Cardiac septum (tissue), 1 donor: Measurements from ENCODE around the gene WNK4. TPM values are rescaled to one million over a fixed set of nuclear protein-coding genes. Genes with fewer than 3 reads are reported as not detected.
A peak's percentile ranks its signal among the peaks of the same experiment; 100 is the strongest.
"Not testable (repeated sequence)": the region's sequence is repeated elsewhere in the genome, so short reads cannot be mapped to it uniquely, and the experiment has no call there.

Experiments used
- DNase-seq: peaks from one replicate; pipeline ENCODE4 v3.0.0-alpha.2; 2020; ENCODE audit warnings: low spot score
- intact Hi-C: fragments of 100-400 bp; cut with DNase I; formaldehyde crosslinking; loops from one replicate; pipeline ENCODE4 v1.14.0; 2022
- long read RNA-seq: library from polyadenylated mRNA; unstranded; transcript quantifications from one replicate; pipeline ENCODE4 v2.0.0, GENCODE V29; 2021
- total RNA-seq: library from RNA; stranded (reverse); fragmentation: NEBNext Ultra II Directional; extraction: Animal tissue kit (Norgen Biotek cat#: 25700); gene quantifications from one replicate; pipeline ENCODE4 v1.2.1, GENCODE V29; 2021
- donor health status: DM: no; HTN: no; CAD: no.

The WNK4 gene
- total RNA-seq, result not detected
- long read RNA-seq, result 0 reads

GRCh38 chr17:42779936-42780850, at the start of gene WNK4:
Gene WNK4 (plus strand): TSS chr17:42780610. CDS start chr17:42780699, 89 bp downstream.
- no peak for DNase-seq
- intact Hi-C loops, result no loop called here

DNA sequence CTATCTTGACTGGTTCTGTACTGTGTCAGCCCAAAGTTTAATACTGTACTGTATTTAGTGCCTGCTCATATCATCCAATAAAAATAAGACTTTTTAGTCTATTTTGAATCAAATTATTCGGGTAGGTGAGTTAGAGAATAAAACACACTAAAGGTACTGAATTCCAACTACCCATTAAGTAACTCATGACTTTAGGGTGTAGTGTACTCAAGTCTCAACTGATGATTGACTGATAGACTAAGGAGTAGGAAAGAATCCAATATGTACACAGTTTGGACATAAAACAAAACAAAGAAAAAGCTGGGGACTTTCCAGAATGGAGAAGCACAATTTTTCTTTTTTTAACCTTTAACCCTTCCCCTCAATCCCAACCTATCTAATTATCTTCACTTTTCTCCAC, 39.7 kb upstream of the WNK4 start:
- intact Hi-C loops, result no loop called here
- DNase-seq, result no peak

- DNase-seq, intact Hi-C loops: not testable (repeated sequence)
These were observed 37.5 kb upstream of the WNK4 start for GRCh38 chr17:42742916-42743315.

DNA sequence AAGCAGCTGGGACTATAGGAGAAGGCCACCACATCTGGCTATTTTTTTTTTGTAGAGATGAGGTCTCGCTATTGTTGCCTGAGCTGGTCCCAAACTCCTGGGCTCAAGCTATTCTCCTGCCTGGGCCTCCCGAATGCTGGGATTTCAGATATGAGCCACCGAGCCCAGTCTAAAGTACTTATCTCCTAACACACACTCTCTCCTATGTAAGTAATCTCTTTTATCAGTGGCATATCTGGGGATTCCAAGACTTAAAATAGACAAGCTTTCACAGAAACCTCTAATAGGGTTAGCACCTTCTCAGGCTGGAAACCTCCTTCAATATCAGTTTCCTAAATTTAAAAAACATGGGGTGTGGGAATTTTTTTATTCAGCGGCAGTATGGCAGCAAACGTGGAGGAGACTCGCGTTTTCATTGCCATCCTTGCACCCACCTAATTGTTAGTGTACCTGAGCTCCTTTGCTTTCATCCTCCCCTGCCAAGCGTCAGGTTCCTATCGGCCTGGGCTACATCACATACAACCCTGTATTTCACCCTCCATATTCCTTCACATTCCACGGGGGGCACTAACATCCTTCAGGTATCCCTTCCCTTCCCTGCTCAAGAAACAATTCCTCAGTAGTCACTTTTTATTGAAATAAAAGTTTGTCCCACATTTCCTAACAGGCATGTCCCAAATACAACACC, 36.7 kb upstream of the WNK4 start:
- intact Hi-C loops, result loop anchor here (2.0 kb wide), 1 partner anchor 19 kb away; no protein-coding TSS in a partner anchor
- no peak for DNase-seq

- intact Hi-C loops, result loop anchor here (2.0 kb wide), 1 partner anchor 18 kb away; no protein-coding TSS in a partner anchor
- DNase-seq, result peak; percentile 89
These were observed 36.1 kb upstream of the WNK4 start for GRCh38 chr17:42744283-42744805.

- intact Hi-C loops, result loop anchor here (2.0 to 5.0 kb wide), 2 partner anchors 18 to 63 kb away; partner anchors contain the start of genes CCR10 and CNTNAP1
- peak; percentile 95 for DNase-seq
These were observed 35.4 kb upstream of the WNK4 start, which contains the start of gene EZH1 for GRCh38 chr17:42744806-42745617. Gene EZH1 (minus strand): TSS chr17:42745040. CDS start chr17:42728941, 16,099 bp downstream.

DNA sequence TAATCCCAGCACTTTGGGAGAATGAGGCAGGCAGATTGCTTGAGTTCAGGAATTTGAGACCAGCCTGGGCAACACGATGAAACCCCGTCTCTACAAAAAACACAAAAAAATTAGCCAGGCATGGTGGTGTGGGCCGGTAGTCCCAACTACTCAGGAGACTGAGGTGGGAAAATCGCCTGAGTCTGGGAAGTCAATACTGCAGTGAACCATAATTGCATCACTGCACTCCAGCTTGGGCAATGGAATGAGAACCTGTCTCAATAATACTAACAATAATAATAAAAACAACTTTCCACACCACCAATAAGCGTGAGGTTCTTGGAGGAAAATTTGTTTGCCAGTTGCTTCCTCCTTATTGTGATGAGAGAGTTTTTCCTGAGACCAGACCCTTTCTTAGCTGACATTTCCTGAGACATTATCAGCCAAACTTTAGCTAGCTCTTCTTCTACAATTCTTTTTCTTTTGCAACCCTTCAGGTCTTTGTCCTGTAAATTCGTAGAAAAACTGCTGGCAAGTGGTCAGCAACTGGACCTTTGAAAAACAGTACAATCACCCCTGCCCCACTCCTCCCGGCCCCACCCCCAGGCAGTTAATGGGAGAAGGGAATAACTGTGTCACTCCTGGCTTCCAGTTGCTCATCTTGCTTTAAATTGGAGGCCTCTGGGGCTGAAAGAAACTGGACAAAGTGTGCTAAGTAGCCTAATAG, 32.1 kb upstream of the WNK4 start:
- no peak for DNase-seq
- intact Hi-C loops, result loop anchor here (5.0 kb wide), 1 partner anchor 66 kb away; the partner anchor contains the start of genes CCR10 and CNTNAP1

DNA sequence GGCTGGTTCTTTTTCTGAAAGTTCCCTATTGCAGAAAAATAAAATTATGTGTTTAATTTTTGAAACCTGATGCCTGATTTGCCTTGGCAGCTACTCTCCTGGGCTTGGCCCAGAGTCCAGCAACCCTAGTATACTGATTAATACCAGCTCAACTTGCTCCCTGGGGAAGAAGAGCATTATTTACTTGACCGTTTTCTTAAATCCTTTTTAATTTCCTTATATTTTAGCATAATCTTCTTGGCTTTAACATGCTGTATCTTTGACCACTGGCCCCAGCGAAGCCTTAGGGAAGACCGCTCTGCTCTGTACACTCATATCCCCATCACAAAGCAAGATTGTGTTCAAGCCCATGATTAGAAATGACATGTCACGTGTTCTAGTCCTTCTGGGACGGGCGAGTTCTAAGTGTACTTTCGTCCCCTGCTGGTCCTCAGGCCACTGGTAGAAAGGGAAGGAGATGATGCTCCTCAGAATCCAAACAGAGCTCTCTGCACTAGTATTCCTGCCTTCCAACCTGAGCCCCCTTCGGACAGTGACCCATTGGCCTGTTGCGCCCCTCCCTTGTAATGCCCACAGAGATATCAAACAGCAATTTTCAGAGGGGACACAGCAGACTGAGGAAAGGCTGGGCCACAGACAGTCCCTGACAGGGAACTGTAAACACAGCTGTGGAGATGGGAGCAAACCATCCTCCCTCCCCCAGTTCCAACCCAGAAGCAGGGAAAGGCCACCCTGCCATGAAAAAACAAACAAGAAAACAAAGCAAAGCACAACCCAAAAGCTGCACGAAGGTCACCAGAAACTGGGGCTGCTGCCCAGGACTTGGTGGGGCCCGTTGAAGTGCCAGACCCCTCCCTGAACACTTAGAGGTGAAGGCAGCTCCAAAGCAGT, 31.3 kb upstream of the WNK4 start:
- intact Hi-C loops, result loop anchor here (5.0 kb wide), 1 partner anchor 67 kb away; the partner anchor contains the start of genes CCR10 and CNTNAP1
- DNase-seq, result peak; percentile 63

- DNase-seq, result peak; percentile 36
- intact Hi-C loops, result no loop called here
These were observed 29.6 kb upstream of the WNK4 start for GRCh38 chr17:42750739-42751344.

GRCh38 chr17:42751628-42752027, 28.8 kb upstream of the WNK4 start:
- peak; percentile 20 for DNase-seq
- intact Hi-C loops, result no loop called here

- intact Hi-C loops, result no loop called here
These were observed 25.6 kb upstream of the WNK4 start for GRCh38 chr17:42754782-42755181.

DNA sequence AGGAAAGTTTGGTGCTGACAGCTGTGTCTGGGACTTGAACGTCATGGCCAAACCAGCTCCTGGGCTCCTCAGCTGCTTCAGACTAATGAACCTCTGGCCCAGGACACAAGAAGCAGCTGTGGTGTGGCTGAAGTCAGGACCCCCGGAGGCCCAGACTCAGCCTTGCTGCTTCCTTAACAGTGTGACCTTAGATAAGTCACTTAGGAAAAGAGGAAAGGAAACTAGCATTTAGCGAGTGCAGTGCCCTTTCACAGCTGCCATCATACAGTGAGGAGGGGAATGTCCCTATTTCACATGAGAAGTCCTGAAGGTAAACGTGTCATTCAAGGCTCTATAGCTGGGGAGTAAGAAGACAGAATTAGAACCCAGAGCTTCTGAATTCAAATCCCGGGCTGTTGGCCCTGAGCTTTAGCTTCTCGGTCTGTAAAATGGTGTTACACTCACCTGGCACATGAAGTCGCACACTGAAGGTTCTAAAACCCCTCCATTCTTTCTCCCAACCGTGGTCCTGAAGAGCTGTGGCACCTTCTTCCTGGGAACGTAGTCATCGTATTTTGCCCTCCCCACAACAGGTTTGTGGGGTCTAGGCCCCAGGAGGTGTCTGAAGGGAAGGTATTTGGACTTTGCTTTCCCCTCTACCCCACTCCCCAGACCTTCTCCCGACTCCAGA, 20.3 kb upstream of the WNK4 start:
- intact Hi-C loops, result loop anchor here (5.0 kb wide), 1 partner anchor 183 kb away; the partner anchor contains the start of gene PSMC3IP
- DNase-seq, result peak; percentile 67

More at GRCh38 chr17:42754782-42755181, 25.6 kb upstream of the WNK4 start:
- peak; percentile 60 for DNase-seq

DNA sequence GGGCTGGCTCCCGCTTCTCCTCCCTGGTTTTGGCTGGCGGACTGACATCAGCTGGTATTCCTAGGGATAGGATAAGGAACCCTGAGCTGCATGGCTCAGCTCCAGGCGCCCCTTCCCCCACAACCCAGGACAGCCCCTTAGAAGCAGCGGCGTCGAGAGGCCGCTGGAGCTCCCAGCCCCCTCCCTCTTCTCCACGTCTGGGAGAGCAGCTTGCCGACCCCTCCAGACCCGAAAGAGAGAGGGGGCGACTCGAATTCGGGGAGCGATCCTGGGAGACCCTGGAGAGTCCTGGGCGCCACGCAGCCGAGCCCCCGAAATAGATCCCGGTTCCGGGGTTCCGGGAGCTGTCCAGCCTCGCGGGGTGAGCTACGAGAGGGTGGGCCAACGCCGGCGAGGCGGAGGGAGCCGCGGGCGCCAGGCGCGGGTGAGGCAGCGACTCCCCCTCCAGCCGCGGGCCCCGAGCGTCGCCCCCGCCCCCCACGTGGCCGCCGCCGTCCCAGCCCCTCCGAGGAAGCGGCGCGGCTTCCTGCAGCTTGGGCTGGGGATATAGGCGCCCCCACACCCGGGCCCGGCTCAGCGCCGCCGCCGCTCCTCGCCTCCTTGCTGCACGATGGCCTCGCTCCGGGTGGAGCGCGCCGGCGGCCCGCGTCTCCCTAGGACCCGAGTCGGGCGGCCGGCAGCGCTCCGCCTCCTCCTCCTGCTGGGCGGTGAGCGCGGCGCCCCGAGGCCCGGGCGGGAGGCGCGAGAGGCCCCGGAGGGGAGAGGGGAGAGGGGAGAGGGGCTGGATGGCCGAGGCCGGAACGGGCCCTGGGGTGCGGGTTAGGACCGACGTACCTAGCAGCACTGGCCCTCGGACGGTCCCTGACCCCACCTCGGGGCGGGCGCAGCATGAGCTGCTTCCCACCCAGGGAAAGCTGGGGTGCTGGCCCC, 19.5 kb upstream of the WNK4 start, which contains the start of gene RAMP2:
Gene RAMP2 (plus strand): TSS at position 576 of the 930 bp plus-strand sequence. CDS start 35 bp downstream, at position 611.
- peak; percentile 68 for DNase-seq
- intact Hi-C loops, result loop anchor here (5.0 kb wide), 1 partner anchor 184 kb away; the partner anchor contains the start of gene PSMC3IP

GRCh38 chr17:42761638-42762037, 18.8 kb upstream of the WNK4 start:
- intact Hi-C loops, result loop anchor here (2.0 to 5.0 kb wide), 2 partner anchors 17 to 184 kb away; partner anchors contain the start of genes EZH1 and PSMC3IP

DNA sequence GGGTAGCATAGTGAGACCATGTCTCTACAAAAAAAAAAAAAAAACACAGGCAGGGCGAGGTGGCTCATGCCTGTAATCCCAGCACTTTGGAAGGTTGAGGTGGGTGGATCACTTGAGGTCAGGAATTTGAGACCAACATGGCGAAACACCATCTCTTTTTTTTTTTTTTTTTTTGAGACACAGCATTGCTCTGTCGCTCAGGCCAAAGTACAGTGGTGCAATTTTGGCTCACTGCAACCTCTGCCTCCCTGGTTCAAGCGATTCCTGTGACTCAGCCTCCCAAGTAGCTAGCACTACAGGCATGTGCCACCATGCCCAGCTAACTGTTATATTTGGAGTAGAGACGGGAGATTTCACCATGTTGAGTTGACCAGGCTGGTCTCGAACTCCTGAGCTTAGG, 14.3 kb upstream of the WNK4 start:
- DNase-seq, result no peak
- intact Hi-C loops, result no loop called here

More at GRCh38 chr17:42761638-42762037, 18.8 kb upstream of the WNK4 start:
- peak; percentile 63 for DNase-seq
